Measurements from ENCODE around the gene TSPAN31.

DNA sequence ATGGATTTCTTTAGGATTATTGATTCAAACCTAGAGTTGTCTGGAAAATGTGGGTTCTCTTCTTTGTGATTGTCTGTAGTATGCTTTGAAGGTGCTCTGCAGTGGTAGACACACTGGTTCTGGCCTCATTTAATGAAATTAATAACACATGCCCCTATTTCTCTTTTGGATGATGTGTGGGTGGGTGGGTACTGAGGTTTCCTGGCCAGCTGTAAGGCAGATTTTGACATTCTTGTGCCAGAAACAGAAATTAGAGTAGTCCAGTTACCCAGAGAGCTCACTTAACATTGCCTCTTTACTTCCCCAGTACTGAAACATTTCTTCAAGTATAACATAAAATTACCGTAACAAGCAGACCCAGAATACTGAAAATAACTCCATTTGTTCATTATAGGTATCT, 52.2 kb downstream of the TSPAN31 start:
- TF ChIP-seq GATA2 (IDR thresholded peaks at IDR 0.05; ENCODE audit: low read depth, low read length) (no peak), GATA3 (IDR thresholded peaks at IDR 0.05; ENCODE audit: low read depth, low read length) (no peak)
